Type B pancreatic cell (in vitro differentiated cells): ENCODE data around the gene TMEM253. TPM values are rescaled to one million over a fixed set of nuclear protein-coding genes. Genes with fewer than 3 reads are reported as not detected.

Source experiments
- DNase-seq: peaks from one replicate; pipeline ENCODE4 v3.0.0; 2021; ENCODE audit warnings: mixed read lengths; ENCODE audit not compliant: unreplicated experiment; ENCODE audit errors: extremely low spot score
- H3K27ac Mint-ChIP-seq: 2 replicates; pipeline ENCODE4 v1.8.0; 2021; ENCODE audit warnings: mild to moderate bottlenecking, mixed read lengths
- H3K27me3 Mint-ChIP-seq: 2 replicates; pipeline ENCODE4 v1.8.0; 2021; ENCODE audit warnings: mixed read lengths
- H3K36me3 Mint-ChIP-seq: 2 replicates; pipeline ENCODE4 v1.8.0; 2021; ENCODE audit warnings: mixed read lengths
- H3K4me1 Mint-ChIP-seq: one replicate; pipeline ENCODE4 v1.8.0; 2021; ENCODE audit warnings: mixed read lengths; ENCODE audit not compliant: unreplicated experiment
- H3K4me3 Mint-ChIP-seq: 2 replicates; pipeline ENCODE4 v1.8.0; 2021; ENCODE audit warnings: mild to moderate bottlenecking, mixed read lengths
- H3K9me3 Mint-ChIP-seq: 2 replicates; pipeline ENCODE4 v1.8.0; 2021; ENCODE audit warnings: mixed read lengths
- CTCF ChIP-seq: fragments of 200-600 bp; sonication (generic); conservative IDR thresholded peaks from 2 replicates; pipeline ENCODE4 v1.5.0; 2021; ENCODE audit warnings: antibody characterized with exemption, mild to moderate bottlenecking
- total RNA-seq: library from RNA; stranded (reverse); gene quantifications from 2 replicates; pipeline ENCODE4 v1.2.1, GENCODE V29; 2021; ENCODE audit warnings: low replicate concordance

Gene TMEM253
- total RNA-seq, 1 donor from 2014 or later, result 1.8 TPM

DNA sequence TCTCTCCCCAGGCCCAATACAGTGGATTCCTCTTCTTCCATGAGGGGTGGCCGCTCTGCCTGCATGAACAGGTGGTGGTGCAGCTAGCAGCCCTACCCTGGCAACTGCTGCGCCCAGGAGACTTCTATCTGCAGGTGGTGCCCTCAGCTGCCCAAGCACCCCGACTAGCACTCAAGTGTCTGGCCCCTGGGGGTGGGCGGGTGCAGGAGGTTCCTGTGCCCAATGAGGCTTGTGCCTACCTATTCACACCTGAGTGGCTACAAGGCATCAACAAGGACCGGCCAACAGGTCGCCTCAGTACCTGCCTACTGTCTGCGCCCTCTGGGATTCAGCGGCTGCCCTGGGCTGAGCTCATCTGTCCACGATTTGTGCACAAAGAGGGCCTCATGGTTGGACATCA, 26.9 kb upstream of the TMEM253 start:
- H3K27ac Mint-ChIP-seq, result no peak overlapping the region
- peak overlapping the region; percentile 32 for H3K4me3 Mint-ChIP-seq
- no peak for TF ChIP-seq CTCF
- H3K9me3 Mint-ChIP-seq, result no peaks in the 10 kb centered on the region
- no peak for DNase-seq
- H3K27me3 Mint-ChIP-seq, result peaks cover 6% of the 10 kb centered on the region
- peaks cover 21% of the 10 kb centered on the region for H3K4me1 Mint-ChIP-seq
- H3K36me3 Mint-ChIP-seq, result peaks cover 18% of the 10 kb centered on the region

DNA sequence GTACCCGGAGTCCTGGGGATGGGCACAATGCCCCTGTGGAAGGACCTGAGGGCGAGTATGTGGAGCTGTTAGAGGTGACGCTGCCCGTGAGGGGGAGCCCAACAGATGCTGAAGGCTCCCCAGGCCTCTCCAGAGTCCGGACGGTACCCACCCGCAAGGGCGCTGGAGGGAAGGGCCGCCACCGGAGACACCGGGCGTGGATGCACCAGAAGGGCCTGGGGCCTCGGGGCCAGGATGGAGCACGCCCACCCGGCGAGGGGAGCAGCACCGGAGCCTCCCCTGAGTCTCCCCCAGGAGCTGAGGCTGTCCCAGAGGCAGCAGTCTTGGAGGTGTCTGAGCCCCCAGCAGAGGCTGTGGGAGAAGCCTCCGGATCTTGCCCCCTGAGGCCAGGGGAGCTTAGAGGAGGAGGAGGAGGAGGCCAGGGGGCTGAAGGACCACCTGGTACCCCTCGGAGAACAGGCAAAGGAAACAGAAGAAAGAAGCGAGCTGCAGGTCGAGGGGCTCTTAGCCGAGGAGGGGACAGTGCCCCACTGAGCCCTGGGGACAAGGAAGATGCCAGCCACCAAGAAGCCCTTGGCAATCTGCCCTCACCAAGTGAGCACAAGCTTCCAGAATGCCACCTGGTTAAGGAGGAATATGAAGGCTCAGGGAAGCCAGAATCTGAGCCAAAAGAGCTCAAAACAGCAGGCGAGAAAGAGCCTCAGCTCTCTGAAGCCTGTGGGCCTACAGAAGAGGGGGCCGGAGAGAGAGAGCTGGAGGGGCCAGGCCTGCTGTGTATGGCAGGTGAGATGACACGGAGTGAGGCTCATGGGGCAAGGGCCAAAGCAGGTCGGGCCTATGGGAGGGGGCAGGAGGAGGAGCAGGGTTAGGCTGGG, 26.2 kb upstream of the TMEM253 start:
- DNase-seq, result no peak
- no peak for TF ChIP-seq CTCF
- no peaks in the 10 kb centered on the region for H3K9me3 Mint-ChIP-seq
- H3K4me3 Mint-ChIP-seq, result no peak overlapping the region
- H3K36me3 Mint-ChIP-seq, result peaks cover 18% of the 10 kb centered on the region
- H3K27me3 Mint-ChIP-seq, result peaks cover under 1% of the 10 kb centered on the region
- no peak overlapping the region for H3K27ac Mint-ChIP-seq
- peaks cover 21% of the 10 kb centered on the region for H3K4me1 Mint-ChIP-seq

DNA sequence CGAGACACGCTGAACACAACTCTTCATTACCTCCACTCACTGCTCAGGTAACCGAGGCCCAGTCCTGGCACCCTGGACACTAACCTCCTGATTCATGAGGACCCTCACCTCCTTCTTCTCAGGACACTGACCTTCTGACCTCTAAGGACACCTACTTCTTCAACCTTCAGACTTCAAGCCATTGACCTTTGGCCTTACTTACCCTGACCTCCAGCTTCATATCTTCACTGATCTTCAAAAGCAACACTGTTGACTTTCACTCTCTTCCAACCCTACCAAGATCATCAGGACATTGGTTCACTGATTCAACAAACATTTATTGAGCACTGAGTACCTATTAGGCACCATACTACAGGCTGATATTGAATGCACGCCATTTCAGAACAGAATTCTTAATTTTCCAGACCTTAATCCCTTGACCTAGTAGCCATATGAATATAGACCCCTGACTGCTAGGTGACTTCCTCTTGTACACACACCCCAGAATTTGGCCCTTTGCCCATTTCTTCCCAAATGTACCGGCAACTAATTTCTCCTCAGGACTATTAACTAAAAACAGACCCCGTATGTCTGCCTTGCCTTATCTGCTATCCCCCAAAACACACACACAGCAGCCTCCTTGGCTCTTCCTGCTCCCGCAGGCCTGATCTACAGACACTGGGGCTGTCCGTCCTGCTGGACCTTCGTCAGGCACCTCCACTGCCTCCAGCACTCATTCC, 25.0 kb upstream of the TMEM253 start:
- Mint-ChIP-seq H3K4me1 (peaks cover 21% of the 10 kb centered on the region), H3K27ac (no peak overlapping the region), H3K4me3 (no peak overlapping the region)

DNA sequence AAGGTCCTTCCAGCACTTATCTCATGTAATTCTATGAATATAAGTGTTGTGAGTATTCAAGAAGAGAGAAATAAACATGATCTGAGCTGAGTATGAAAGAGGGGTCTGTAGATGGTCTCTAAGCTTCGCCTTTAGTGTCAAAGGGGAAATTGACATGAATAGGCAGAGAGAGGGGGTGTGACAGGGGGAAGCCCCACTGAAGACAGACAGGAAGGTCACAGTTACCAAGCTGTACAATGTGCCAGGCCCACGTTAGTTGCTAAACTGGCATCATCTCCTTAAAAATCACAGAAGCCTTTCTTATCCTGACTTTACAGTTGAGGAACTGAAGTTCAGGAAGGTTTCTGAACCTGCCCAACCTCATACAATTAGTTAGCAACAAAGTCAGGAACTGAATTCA, 23.2 kb upstream of the TMEM253 start:
- Mint-ChIP-seq H3K36me3 (peaks cover 18% of the 10 kb centered on the region), H3K4me1 (peaks cover 10% of the 10 kb centered on the region), H3K4me3 (no peak overlapping the region), H3K9me3 (no peaks in the 10 kb centered on the region), H3K27ac (no peak overlapping the region), H3K27me3 (no peaks in the 10 kb centered on the region)
- no peak for DNase-seq
- TF ChIP-seq CTCF, result no peak

More for the DNA sequence above, 25.0 kb upstream of the TMEM253 start:
- Mint-ChIP-seq H3K27me3 (no peaks in the 10 kb centered on the region), H3K36me3 (peaks cover 18% of the 10 kb centered on the region), H3K9me3 (no peaks in the 10 kb centered on the region)
- DNase-seq, result no peak
- no peak for TF ChIP-seq CTCF

DNA sequence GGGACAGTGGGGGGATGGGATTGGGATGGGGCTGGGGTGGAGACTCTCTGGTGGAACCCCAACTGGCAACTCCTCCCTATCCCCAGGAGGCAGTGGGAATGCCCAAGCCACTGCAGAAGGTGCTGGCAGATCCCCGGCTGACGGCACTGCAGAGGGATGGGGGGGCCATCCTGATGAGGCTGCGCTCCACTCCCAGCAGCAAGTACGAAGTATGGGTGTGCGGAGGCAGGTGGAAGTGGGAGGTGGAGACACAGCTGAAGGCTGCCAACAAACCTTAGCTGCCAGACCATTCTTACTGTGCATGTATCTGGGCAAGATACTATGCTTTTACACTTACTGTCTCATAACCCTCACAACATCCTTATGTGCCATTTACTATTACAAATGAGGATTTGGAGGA, 22.6 kb upstream of the TMEM253 start:
- Mint-ChIP-seq H3K27me3 (no peaks in the 10 kb centered on the region), H3K4me3 (no peak overlapping the region), H3K36me3 (peaks cover 16% of the 10 kb centered on the region), H3K27ac (no peak overlapping the region), H3K4me1 (peaks cover 8% of the 10 kb centered on the region), H3K9me3 (no peaks in the 10 kb centered on the region)
- no peak for DNase-seq
- TF ChIP-seq CTCF, result no peak
